Liver (tissue), 9 donors: ENCODE data around the gene SP4. TPM values are rescaled to one million over a fixed set of nuclear protein-coding genes. Genes with fewer than 3 reads are reported as not detected.

ENCODE experiments used
- DNase-seq: peaks from one replicate; pipeline ENCODE4 v3.0.0-alpha.2; 2017; ENCODE audit warnings: low spot score
- H3K27ac ChIP-seq, 2 donors: one replicate each; pipeline ENCODE4 v1.7.0; 2013; ENCODE audit warnings: inconsistent platforms in 2 of 2, low read length in 2 of 2, control low read depth in 1 of 2, low read depth in 1 of 2, mild to moderate bottlenecking in 1 of 2
- H3K27me3 ChIP-seq, 4 donors: one replicate each; pipeline versions ENCODE4 v1.6.1 to v1.7.0; 2013; ENCODE audit warnings: low read length in 3 of 4, inconsistent platforms in 1 of 4, mild to moderate bottlenecking in 1 of 4, moderate library complexity in 1 of 4; ENCODE audit not compliant: control insufficient read depth in 4 of 4, insufficient read depth in 4 of 4
- H3K36me3 ChIP-seq, 4 donors: one replicate each; pipeline versions ENCODE4 v1.6.1 to v1.7.0; 2013; ENCODE audit warnings: low read length in 3 of 4, mild to moderate bottlenecking in 3 of 4, low read depth in 1 of 4, moderate library complexity in 1 of 4; ENCODE audit not compliant: control insufficient read depth in 4 of 4, insufficient read depth in 3 of 4
- H3K4me1 ChIP-seq, 4 donors: one replicate each; pipeline versions ENCODE4 v1.6.1 to v1.7.0; 2013; ENCODE audit warnings: low read length in 3 of 4, mild to moderate bottlenecking in 3 of 4, moderate library complexity in 1 of 4; ENCODE audit not compliant: control insufficient read depth in 4 of 4, insufficient read depth in 4 of 4
- H3K4me3 ChIP-seq, 3 donors: one replicate each; pipeline versions ENCODE4 v1.6.1 to v1.7.0; 2013; ENCODE audit warnings: low read length in 3 of 3, control low read depth in 1 of 3, low read depth in 1 of 3, mild to moderate bottlenecking in 1 of 3
- H3K9ac ChIP-seq, 2 donors: one replicate each; pipeline ENCODE4 v1.7.0; 2013; ENCODE audit warnings: low read length in 2 of 2, mild to moderate bottlenecking in 2 of 2, moderate library complexity in 2 of 2, control low read depth in 1 of 2, low read depth in 1 of 2
- H3K9me3 ChIP-seq, 4 donors: one replicate each; pipeline versions ENCODE4 v1.6.1 to v1.7.0; 2013; ENCODE audit warnings: low read length in 3 of 4; ENCODE audit not compliant: control insufficient read depth in 4 of 4
- EGR1 ChIP-seq, 2 donors: IDR thresholded peaks; 2 replicates each; pipeline ENCODE4 v1.6.1; 2016 to 2018; ENCODE audit warnings: antibody characterized with exemption in 2 of 2, low read depth in 2 of 2
- FOXA1 ChIP-seq: IDR thresholded peaks from 2 replicates; pipeline ENCODE4 v1.6.1; 2016; ENCODE audit warnings: antibody characterized with exemption
- FOXA2 ChIP-seq: IDR thresholded peaks from 2 replicates; pipeline ENCODE4 v1.6.1; 2016; ENCODE audit warnings: antibody characterized with exemption
- HNF4A ChIP-seq, 2 donors: conservative IDR thresholded peaks; 2 replicates each; pipeline ENCODE4 v1.6.1; 2016; ENCODE audit warnings: antibody characterized with exemption in 2 of 2, mild to moderate bottlenecking in 2 of 2
- HNF4G ChIP-seq: IDR thresholded peaks from 2 replicates; pipeline ENCODE4 v1.6.1; 2016; ENCODE audit warnings: antibody characterized with exemption
- JUND ChIP-seq, 2 donors: IDR thresholded peaks; 2 replicates each; pipeline ENCODE4 v1.6.1; 2016; ENCODE audit warnings: antibody characterized with exemption in 2 of 2
- NR2F2 ChIP-seq: IDR thresholded peaks from 2 replicates; pipeline ENCODE4 v1.6.1; 2016; ENCODE audit warnings: antibody characterized with exemption
- RAD21 ChIP-seq, 2 donors: IDR thresholded peaks; 2 replicates each; pipeline ENCODE4 v1.6.1; 2016; ENCODE audit warnings: antibody characterized with exemption in 2 of 2, mild to moderate bottlenecking in 2 of 2
- SP1 ChIP-seq: IDR thresholded peaks from 2 replicates; pipeline ENCODE4 v1.6.1; 2018; ENCODE audit warnings: antibody characterized with exemption, mild to moderate bottlenecking
- TAF1 ChIP-seq: conservative IDR thresholded peaks from 2 replicates; pipeline ENCODE4 v1.6.1; 2016; ENCODE audit warnings: antibody characterized with exemption, mild to moderate bottlenecking
- YY1 ChIP-seq: IDR thresholded peaks from 2 replicates; pipeline ENCODE4 v1.6.1; 2016; ENCODE audit warnings: antibody characterized with exemption, mild to moderate bottlenecking
- WGBS: extraction: QIAGEN DNeasy Blood & Tissue Kit; methylation state at CpG from one replicate; pipeline ENCODE4 v1.1.7; 2013; 5-methylcytosine and 5-hydroxymethylcytosine counted together
- polyA plus RNA-seq, 2 donors: library from polyadenylated mRNA; stranded (reverse) in 1 of 2; unstranded in 1 of 2; fragments of 200-250 nt in 1 of 2; fragments of >200 nt in 1 of 2; fragmentation: Nextera tagmentation in 1 of 2; extraction: Ambion mirVana in 1 of 2; gene quantifications; one replicate each; pipeline versions ENCODE4 v1.2.1 to v1.2.3, GENCODE V29; 2013 to 2015
- total RNA-seq, 2 donors: library from RNA; depleted of rRNA; stranded (reverse); fragments of >200 nt; gene quantifications; one replicate each; pipeline ENCODE4 v1.2.3, GENCODE V29; 2014
- TF ChIP-seq, protein P1 (sequence below): fragments of 150-350 bp; IDR thresholded peaks from 2 replicates; pipeline ENCODE4 v1.5.1; 2017; ENCODE audit warnings: improper control_type of control experiment, low read depth, low read length; ENCODE audit not compliant: missing input control
- TF ChIP-seq, protein P2 (sequence below): IDR thresholded peaks from 2 replicates; pipeline ENCODE4 v1.6.1; 2016; ENCODE audit warnings: antibody characterized with exemption
- TF ChIP-seq, protein P3 (sequence below): IDR thresholded peaks from 2 replicates; pipeline ENCODE4 v1.6.1; 2016; ENCODE audit warnings: antibody characterized with exemption
- TF ChIP-seq, protein P4 (sequence below): IDR thresholded peaks from 2 replicates; pipeline ENCODE4 v1.6.1; 2016; ENCODE audit warnings: antibody characterized with exemption, mild to moderate bottlenecking
- donor health status: healthy.
- donor health status: healthy.
- donor health status: healthy.
- donor health status: healthy.
- donor health status: healthy.

The SP4 gene
- total and polyA plus RNA-seq, 4 donors: 0.61 to 13.2 (median 6.7) TPM

DNA sequence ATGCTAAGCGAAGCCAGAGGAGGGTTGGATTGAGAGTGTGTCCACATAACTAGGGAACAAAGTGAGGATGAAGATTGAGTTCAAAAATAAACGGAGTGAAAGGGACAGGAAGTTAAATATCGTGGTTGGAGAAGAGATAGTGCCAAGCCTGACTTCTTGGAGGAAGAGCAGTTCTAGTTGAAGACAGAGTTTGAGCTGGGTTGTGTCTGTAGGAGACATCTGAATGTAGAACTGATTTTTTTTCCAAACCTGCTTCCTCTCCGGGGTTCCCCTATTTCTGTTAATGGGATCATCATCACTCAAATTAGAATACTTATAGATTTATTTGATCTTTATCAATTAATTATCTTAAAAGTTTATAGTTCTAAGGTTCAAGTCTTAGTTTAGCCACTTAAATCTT, 35.6 kb downstream of the SP4 start:
- no peak overlapping the region for H3K9ac ChIP-seq
- no peak overlapping the region for H3K27ac ChIP-seq
- H3K4me1 ChIP-seq: no peaks in the 10 kb centered on the region
- no peaks in the 10 kb centered on the region for H3K9me3 ChIP-seq
- 84% methylated on average over 4 of the region's 4 CpGs for WGBS
- TF ChIP-seq, protein P1, sequence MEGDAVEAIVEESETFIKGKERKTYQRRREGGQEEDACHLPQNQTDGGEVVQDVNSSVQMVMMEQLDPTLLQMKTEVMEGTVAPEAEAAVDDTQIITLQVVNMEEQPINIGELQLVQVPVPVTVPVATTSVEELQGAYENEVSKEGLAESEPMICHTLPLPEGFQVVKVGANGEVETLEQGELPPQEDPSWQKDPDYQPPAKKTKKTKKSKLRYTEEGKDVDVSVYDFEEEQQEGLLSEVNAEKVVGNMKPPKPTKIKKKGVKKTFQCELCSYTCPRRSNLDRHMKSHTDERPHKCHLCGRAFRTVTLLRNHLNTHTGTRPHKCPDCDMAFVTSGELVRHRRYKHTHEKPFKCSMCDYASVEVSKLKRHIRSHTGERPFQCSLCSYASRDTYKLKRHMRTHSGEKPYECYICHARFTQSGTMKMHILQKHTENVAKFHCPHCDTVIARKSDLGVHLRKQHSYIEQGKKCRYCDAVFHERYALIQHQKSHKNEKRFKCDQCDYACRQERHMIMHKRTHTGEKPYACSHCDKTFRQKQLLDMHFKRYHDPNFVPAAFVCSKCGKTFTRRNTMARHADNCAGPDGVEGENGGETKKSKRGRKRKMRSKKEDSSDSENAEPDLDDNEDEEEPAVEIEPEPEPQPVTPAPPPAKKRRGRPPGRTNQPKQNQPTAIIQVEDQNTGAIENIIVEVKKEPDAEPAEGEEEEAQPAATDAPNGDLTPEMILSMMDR: no peak
- TF ChIP-seq, protein P2, sequence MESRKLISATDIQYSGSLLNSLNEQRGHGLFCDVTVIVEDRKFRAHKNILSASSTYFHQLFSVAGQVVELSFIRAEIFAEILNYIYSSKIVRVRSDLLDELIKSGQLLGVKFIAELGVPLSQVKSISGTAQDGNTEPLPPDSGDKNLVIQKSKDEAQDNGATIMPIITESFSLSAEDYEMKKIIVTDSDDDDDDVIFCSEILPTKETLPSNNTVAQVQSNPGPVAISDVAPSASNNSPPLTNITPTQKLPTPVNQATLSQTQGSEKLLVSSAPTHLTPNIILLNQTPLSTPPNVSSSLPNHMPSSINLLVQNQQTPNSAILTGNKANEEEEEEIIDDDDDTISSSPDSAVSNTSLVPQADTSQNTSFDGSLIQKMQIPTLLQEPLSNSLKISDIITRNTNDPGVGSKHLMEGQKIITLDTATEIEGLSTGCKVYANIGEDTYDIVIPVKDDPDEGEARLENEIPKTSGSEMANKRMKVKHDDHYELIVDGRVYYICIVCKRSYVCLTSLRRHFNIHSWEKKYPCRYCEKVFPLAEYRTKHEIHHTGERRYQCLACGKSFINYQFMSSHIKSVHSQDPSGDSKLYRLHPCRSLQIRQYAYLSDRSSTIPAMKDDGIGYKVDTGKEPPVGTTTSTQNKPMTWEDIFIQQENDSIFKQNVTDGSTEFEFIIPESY: no peak
- TF ChIP-seq EGR1 (IDR thresholded peaks at IDR 0.05; ENCODE audit: low read depth in 2 of 2) (no peak), RAD21 (IDR thresholded peaks at IDR 0.05) (no peak), HNF4G (no peak), YY1 (no peak), NR2F2 (no peak), SP1 (no peak), HNF4A (conservative IDR thresholded peaks at IDR 0.05) (no peak), FOXA1 (no peak), TAF1 (no peak), FOXA2 (no peak)
- TF ChIP-seq, protein P3, sequence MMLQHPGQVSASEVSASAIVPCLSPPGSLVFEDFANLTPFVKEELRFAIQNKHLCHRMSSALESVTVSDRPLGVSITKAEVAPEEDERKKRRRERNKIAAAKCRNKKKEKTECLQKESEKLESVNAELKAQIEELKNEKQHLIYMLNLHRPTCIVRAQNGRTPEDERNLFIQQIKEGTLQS: no peak
- no peak overlapping the region for H3K4me3 ChIP-seq
- H3K27me3 ChIP-seq: no peaks in the 10 kb centered on the region
- no peak for DNase-seq
- H3K36me3 ChIP-seq: no peaks in the 10 kb centered on the region

DNA sequence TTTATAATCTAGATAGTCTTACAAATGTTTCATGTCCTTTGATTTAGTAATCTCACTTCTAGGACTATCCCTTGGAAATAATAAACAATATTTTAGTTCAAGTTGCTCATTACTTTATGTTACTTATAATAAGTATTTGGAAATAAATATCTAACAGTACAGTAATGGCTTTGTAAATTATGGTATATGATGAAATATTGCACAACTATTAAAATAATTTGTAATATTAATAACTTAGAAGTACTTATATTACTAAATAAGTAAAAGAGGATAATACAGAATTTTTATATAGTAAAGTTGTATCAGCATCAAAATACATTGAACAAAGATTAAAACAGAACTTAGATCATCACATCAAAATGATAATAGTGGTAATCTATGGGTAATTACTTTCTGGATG, 41.1 kb downstream of the SP4 start:
- Histone ChIP-seq H3K4me3 (no peak overlapping the region), H3K9ac (no peak overlapping the region), H3K36me3 (no peaks in the 10 kb centered on the region), H3K4me1 (no peaks in the 10 kb centered on the region), H3K27me3 (no peaks in the 10 kb centered on the region), H3K9me3 (no peaks in the 10 kb centered on the region), H3K27ac (no peak overlapping the region)
- no peak for DNase-seq
- no peak for TF ChIP-seq FOXA1
- no peak for TF ChIP-seq HNF4A (conservative IDR thresholded peaks at IDR 0.05)
- no peak for TF ChIP-seq TAF1
- TF ChIP-seq JUND (IDR thresholded peaks at IDR 0.05): no peak
- no peak for TF ChIP-seq HNF4G
- no peak for TF ChIP-seq RAD21 (IDR thresholded peaks at IDR 0.05)
- TF ChIP-seq, protein P4, sequence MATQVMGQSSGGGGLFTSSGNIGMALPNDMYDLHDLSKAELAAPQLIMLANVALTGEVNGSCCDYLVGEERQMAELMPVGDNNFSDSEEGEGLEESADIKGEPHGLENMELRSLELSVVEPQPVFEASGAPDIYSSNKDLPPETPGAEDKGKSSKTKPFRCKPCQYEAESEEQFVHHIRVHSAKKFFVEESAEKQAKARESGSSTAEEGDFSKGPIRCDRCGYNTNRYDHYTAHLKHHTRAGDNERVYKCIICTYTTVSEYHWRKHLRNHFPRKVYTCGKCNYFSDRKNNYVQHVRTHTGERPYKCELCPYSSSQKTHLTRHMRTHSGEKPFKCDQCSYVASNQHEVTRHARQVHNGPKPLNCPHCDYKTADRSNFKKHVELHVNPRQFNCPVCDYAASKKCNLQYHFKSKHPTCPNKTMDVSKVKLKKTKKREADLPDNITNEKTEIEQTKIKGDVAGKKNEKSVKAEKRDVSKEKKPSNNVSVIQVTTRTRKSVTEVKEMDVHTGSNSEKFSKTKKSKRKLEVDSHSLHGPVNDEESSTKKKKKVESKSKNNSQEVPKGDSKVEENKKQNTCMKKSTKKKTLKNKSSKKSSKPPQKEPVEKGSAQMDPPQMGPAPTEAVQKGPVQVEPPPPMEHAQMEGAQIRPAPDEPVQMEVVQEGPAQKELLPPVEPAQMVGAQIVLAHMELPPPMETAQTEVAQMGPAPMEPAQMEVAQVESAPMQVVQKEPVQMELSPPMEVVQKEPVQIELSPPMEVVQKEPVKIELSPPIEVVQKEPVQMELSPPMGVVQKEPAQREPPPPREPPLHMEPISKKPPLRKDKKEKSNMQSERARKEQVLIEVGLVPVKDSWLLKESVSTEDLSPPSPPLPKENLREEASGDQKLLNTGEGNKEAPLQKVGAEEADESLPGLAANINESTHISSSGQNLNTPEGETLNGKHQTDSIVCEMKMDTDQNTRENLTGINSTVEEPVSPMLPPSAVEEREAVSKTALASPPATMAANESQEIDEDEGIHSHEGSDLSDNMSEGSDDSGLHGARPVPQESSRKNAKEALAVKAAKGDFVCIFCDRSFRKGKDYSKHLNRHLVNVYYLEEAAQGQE: no peak
